OCI-LY7 (cell line): ENCODE results near the gene DPH6. TPM values are rescaled to one million over a fixed set of nuclear protein-coding genes. Genes with fewer than 3 reads are reported as not detected.
"Not testable (repeated sequence)": the region's sequence is repeated elsewhere in the genome, so short reads cannot be mapped to it uniquely, and the experiment has no call there.

Source experiments
- BruUV-seq: library from RNA; stranded (reverse); fragments of 400-500 nt; replicated peaks from 2 replicates; lab custom pipeline; 2021; lab: Mats Ljungman, UMichigan
- CTCF ChIA-PET: fragments of 300-600 bp; sonication (Branson Sonifier 250); formaldehyde crosslinking; loops from one replicate; lab custom pipeline; 2022; ENCODE audit warnings: antibody characterized with exemption; ENCODE audit not compliant: unreplicated experiment; lab: Charles Lee
- POLR2A ChIA-PET: fragments of 300-600 bp; sonication (Branson Sonifier 250); formaldehyde crosslinking; loops from one replicate; lab custom pipeline; 2022; ENCODE audit warnings: antibody characterized with exemption; lab: Charles Lee
- DNase-seq: peaks from one replicate; pipeline ENCODE4 v3.0.0-alpha.2; 2015; ENCODE audit warnings: low spot score
- H2AFZ ChIP-seq: fragments of 200-600 bp; sonication (generic), shearing (Covaris generic); 2 replicates; pipeline ENCODE4 v1.6.1; 2014; ENCODE audit warnings: mild to moderate bottlenecking, antibody characterized with exemption, low read length, moderate library complexity
- H3K27ac ChIP-seq: fragments of 200-600 bp; sonication (generic); 2 replicates; pipeline ENCODE4 v1.5.1; 2014; ENCODE audit warnings: mixed run types, low read depth, mild to moderate bottlenecking, moderate library complexity, low read length, inconsistent platforms; ENCODE audit not compliant: poor library complexity, severe bottlenecking
- H3K36me3 ChIP-seq: fragments of 200-600 bp; sonication (generic); 2 replicates; pipeline ENCODE4 v1.6.1; 2014; ENCODE audit warnings: mild to moderate bottlenecking, antibody characterized with exemption, low read length, moderate library complexity, mixed read lengths; ENCODE audit not compliant: insufficient read depth
- H3K4me1 ChIP-seq: fragments of 200-600 bp; sonication (generic); 2 replicates; pipeline ENCODE4 v1.5.1; 2014; ENCODE audit warnings: mild to moderate bottlenecking, low read length; ENCODE audit not compliant: insufficient read depth, poor library complexity, severe bottlenecking
- H3K4me2 ChIP-seq: fragments of 200-600 bp; sonication (generic); 2 replicates; pipeline ENCODE4 v1.6.1; 2014; ENCODE audit warnings: mild to moderate bottlenecking, low read length
- H3K4me3 ChIP-seq: fragments of 200-600 bp; sonication (generic); 2 replicates; pipeline ENCODE4 v1.5.1; 2014; ENCODE audit warnings: mild to moderate bottlenecking, low read depth, low read length; ENCODE audit not compliant: poor library complexity, severe bottlenecking
- H3K79me2 ChIP-seq: fragments of 200-600 bp; sonication (generic); 2 replicates; pipeline ENCODE4 v1.6.1; 2016; ENCODE audit warnings: low read depth, mild to moderate bottlenecking, low read length, moderate library complexity, mixed read lengths; ENCODE audit not compliant: insufficient read depth
- H3K9me2 ChIP-seq: fragments of 200-600 bp; sonication (generic); 2 replicates; pipeline ENCODE4 v1.6.1; 2016; ENCODE audit warnings: mild to moderate bottlenecking, low read length, mixed read lengths; ENCODE audit not compliant: insufficient read depth
- H3K9me3 ChIP-seq: fragments of 200-600 bp; sonication (generic); 2 replicates; pipeline ENCODE4 v1.6.1; 2014; ENCODE audit warnings: mild to moderate bottlenecking, mixed run types, low read length, mixed read lengths
- H4K20me1 ChIP-seq: fragments of 200-600 bp; sonication (generic); 2 replicates; pipeline ENCODE4 v1.6.1; 2014; ENCODE audit warnings: mild to moderate bottlenecking, antibody characterized with exemption, low read length, moderate library complexity, mixed read lengths; ENCODE audit not compliant: insufficient read depth
- EZH2phosphoT487 ChIP-seq: fragments of 200-600 bp; sonication (generic); IDR thresholded peaks from 2 replicates; pipeline ENCODE4 v1.6.1; 2018; ENCODE audit warnings: low read depth, borderline replicate concordance, mild to moderate bottlenecking, mixed run types, antibody characterized with exemption, low read length, moderate library complexity, mixed read lengths
- intact Hi-C: fragments of 100-400 bp; cut with micrococcal nuclease; formaldehyde crosslinking; loops from one replicate; pipeline ENCODE4 v1.10.0; 2022; ENCODE audit not compliant: unreplicated experiment
- total RNA-seq, 2 experiments: library from RNA; depleted of rRNA in 1 of 2; stranded (reverse); fragments of >200 nt in 1 of 2; shearing (Covaris generic) in 1 of 2; gene quantifications; 2 replicates each; pipeline ENCODE4 v1.2.3, GENCODE V29; 2014 to 2022
- TF ChIP-seq, protein P1 (sequence below): fragments of 200-600 bp; sonication (generic); conservative IDR thresholded peaks from 2 replicates; pipeline ENCODE4 v1.5.1; 2014; ENCODE audit warnings: mild to moderate bottlenecking, antibody characterized with exemption, low read length, moderate library complexity, mixed read lengths

DPH6 gene
- total RNA-seq, 2 experiments from 2014 or later, result 12.6 to 21.4 TPM

DNA sequence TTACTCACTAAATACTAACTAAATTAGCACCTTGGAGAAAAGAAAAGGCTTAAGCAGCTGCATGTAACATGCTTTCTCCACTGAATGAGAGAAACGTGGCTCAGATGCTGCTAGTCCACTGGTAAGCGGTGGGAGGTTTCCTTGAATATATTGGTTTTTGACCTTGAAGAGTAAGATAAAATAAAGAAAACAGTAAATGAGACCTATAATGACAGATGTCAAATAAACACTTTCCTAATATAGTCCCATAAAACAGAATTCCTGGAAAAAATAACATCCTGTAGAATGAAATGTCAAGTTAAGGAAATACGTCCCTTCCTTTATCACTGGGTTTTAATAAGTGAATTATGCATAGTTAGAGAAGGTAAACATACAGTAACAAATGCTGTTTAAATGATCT lies 215.0 kb downstream of the DPH6 start:
- ChIA-PET POLR2A (no interaction called here), CTCF (no interaction called here)
- no peaks in the 10 kb centered on the region for H4K20me1 ChIP-seq
- H3K4me3 ChIP-seq, result no peak overlapping the region
- H3K27ac ChIP-seq, result no peak overlapping the region
- no peak overlapping the region for H3K4me2 ChIP-seq
- H3K9me2 ChIP-seq, result no peaks in the 10 kb centered on the region
- H3K79me2 ChIP-seq, result no peaks in the 10 kb centered on the region
- H2AFZ ChIP-seq, result no peak overlapping the region
- H3K36me3 ChIP-seq, result no peaks in the 10 kb centered on the region
- intact Hi-C loops, result no loop called here
- TF ChIP-seq EZH2phosphoT487, result no peak
- TF ChIP-seq, protein P1, sequence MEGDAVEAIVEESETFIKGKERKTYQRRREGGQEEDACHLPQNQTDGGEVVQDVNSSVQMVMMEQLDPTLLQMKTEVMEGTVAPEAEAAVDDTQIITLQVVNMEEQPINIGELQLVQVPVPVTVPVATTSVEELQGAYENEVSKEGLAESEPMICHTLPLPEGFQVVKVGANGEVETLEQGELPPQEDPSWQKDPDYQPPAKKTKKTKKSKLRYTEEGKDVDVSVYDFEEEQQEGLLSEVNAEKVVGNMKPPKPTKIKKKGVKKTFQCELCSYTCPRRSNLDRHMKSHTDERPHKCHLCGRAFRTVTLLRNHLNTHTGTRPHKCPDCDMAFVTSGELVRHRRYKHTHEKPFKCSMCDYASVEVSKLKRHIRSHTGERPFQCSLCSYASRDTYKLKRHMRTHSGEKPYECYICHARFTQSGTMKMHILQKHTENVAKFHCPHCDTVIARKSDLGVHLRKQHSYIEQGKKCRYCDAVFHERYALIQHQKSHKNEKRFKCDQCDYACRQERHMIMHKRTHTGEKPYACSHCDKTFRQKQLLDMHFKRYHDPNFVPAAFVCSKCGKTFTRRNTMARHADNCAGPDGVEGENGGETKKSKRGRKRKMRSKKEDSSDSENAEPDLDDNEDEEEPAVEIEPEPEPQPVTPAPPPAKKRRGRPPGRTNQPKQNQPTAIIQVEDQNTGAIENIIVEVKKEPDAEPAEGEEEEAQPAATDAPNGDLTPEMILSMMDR, result no peak
- H3K4me1 ChIP-seq, result no peaks in the 10 kb centered on the region
- DNase-seq, result no peak
- H3K9me3 ChIP-seq, result no peaks in the 10 kb centered on the region
- BruUV-seq, result no TSS peak

DNA sequence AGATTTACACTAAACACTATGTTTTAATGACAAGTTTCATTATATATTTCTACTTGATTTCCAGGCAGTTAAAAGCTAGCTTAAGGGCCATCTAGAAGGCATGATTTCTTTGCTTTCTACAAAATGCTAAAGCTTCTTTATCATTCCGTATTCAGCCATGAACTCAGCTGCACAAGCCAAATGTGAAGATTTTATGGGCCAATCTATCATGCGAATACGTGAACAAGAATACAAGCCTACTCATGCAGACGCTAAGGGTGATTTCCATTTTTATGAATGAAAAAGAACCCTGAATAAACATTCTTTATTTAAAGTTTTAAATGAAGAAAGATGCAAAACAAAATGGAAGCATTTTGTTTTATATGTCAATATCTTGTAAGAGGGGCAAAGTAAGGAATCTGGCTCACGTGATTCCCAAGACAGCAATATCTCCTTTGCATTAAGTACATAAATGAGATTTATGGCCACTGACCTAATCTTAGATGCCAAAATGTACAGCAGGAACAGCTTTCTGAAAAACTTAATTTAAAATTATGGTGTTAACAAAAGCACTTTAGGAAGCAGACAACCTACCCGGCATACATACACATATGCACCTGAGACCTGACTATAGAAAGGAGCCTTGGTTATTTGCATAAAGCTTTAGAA lies 215.8 kb downstream of the DPH6 start:
- TF ChIP-seq, protein P1, result no peak
- no peak for TF ChIP-seq EZH2phosphoT487
- Histone ChIP-seq H3K4me3 (no peak overlapping the region), H4K20me1 (no peaks in the 10 kb centered on the region), H3K79me2 (no peaks in the 10 kb centered on the region), H3K27ac (no peak overlapping the region), H3K9me3 (no peaks in the 10 kb centered on the region), H3K4me1 (no peaks in the 10 kb centered on the region), H3K36me3 (no peaks in the 10 kb centered on the region), H3K9me2 (no peaks in the 10 kb centered on the region), H3K4me2 (no peak overlapping the region), H2AFZ (no peak overlapping the region)
- no peak for DNase-seq
- BruUV-seq, result no TSS peak
- CTCF ChIA-PET, result no interaction called here
- intact Hi-C loops, result no loop called here
- POLR2A ChIA-PET, result no interaction called here

DNA sequence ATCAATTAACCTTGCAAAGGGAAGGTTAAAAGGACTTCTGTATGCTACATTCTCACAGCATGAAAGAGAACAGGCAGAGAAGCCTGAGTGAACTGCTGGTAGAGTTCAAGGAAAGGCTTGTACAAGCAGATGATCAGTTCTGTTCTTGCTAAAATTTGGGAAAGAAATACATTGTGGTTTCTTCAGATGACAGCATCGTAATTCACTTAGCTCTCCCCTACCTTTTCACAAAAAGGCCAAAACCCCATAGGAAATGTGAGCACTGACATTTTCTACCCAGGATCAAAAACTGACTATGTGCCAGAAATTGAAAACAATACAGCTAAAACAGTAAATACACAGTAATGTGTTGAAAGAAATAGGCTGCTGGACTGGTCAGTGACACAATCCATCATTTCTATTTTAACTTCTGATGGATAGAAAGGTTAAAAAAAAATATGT lies 216.4 kb downstream of the DPH6 start:
- no peaks in the 10 kb centered on the region for H3K79me2 ChIP-seq
- intact Hi-C loops, result no loop called here
- POLR2A ChIA-PET, result interaction anchor here (0.6 kb wide), 1 partner anchor 48 kb away, joined by 3 read pairs; no protein-coding TSS in a partner anchor

DNA sequence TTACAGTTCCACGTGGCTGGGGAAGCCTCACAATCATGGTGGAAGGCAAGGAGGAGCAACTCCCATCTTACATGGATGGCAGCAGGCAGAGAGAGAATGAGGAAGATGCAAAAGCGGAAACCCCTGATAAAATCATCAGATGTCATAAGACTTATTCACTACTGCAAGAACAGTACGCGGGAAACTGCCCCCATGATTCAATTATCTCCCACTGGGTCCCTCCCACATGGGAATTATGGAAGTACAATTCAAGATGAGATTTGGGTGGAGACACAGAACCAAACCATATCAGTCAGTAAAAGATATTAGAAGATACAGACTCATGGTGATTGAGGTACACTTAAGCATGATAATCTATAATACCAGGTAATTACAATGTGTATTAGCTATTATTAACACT lies 217.1 kb downstream of the DPH6 start:
- H3K4me1 ChIP-seq, BruUV-seq, intact Hi-C loops, H3K4me3 ChIP-seq, H3K9me3 ChIP-seq, H3K4me2 ChIP-seq, POLR2A ChIA-PET, H2AFZ ChIP-seq, DNase-seq, H3K36me3 ChIP-seq, H3K27ac ChIP-seq, H4K20me1 ChIP-seq, CTCF ChIA-PET, H3K9me2 ChIP-seq, H3K79me2 ChIP-seq: not testable (repeated sequence)

More for the DNA sequence above, 216.4 kb downstream of the DPH6 start:
- DNase-seq, result no peak
- Histone ChIP-seq H2AFZ (no peak overlapping the region), H3K4me1 (no peaks in the 10 kb centered on the region), H3K9me3 (no peaks in the 10 kb centered on the region), H3K4me2 (no peak overlapping the region), H3K4me3 (no peak overlapping the region), H4K20me1 (no peaks in the 10 kb centered on the region), H3K27ac (no peak overlapping the region), H3K9me2 (no peaks in the 10 kb centered on the region), H3K36me3 (no peaks in the 10 kb centered on the region)
- CTCF ChIA-PET, result no interaction called here
- TF ChIP-seq, protein P1, result no peak
- no peak for TF ChIP-seq EZH2phosphoT487
- BruUV-seq, result no TSS peak
